ENCODE results near the gene TMEM165.

DNA sequence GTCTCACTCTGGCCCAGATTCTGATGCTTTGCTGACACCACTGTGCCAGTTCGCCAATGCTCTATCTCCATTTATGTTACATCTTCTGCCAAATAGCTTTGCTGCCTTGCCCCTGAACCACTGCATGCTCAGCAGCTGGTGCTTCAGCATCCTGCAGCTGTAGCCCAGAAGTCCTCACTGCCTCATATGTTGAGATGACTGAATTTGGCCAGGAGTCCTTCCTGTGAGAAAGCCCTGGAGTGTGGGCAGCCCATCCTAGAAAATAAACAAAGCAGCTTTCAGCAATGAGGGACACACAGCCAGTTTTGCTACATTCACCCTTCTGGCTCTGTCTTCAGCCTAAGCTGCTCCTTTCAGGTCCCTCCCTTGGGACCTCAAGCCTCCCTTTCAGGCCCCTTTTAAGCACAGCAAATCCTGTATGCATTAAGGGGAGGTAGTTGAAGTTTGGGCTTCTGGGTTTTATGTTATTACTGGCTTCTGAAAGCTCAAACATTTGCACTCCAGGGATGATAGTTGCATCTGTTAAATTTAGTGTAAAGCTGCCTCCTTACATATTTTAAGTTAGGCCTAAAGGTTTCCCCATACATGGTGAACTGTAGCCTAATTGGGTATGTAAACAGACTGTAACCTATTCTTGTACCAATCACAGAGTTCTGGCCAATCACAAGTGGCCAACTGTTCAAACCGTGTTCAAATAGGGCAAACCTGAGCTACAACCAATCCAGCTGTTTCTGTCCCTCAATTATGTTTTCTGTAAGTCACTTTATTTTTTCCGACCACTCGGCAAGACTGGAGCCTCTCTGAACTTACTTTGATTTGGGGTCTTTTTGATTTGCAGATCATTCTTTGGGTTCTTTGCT, 2.1 kb upstream of the TMEM165 start:
- TF ChIP-seq, protein P1, sequence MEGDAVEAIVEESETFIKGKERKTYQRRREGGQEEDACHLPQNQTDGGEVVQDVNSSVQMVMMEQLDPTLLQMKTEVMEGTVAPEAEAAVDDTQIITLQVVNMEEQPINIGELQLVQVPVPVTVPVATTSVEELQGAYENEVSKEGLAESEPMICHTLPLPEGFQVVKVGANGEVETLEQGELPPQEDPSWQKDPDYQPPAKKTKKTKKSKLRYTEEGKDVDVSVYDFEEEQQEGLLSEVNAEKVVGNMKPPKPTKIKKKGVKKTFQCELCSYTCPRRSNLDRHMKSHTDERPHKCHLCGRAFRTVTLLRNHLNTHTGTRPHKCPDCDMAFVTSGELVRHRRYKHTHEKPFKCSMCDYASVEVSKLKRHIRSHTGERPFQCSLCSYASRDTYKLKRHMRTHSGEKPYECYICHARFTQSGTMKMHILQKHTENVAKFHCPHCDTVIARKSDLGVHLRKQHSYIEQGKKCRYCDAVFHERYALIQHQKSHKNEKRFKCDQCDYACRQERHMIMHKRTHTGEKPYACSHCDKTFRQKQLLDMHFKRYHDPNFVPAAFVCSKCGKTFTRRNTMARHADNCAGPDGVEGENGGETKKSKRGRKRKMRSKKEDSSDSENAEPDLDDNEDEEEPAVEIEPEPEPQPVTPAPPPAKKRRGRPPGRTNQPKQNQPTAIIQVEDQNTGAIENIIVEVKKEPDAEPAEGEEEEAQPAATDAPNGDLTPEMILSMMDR (IDR thresholded peaks at IDR 0.05), result no peak
- TF ChIP-seq POLR2A (IDR thresholded peaks at IDR 0.05), result no peak
